ENCODE results near the gene ANAPC10.
"Not testable (repeated sequence)": the region's sequence is repeated elsewhere in the genome, so short reads cannot be mapped to it uniquely, and the experiment has no call there.

The ANAPC10 gene

DNA sequence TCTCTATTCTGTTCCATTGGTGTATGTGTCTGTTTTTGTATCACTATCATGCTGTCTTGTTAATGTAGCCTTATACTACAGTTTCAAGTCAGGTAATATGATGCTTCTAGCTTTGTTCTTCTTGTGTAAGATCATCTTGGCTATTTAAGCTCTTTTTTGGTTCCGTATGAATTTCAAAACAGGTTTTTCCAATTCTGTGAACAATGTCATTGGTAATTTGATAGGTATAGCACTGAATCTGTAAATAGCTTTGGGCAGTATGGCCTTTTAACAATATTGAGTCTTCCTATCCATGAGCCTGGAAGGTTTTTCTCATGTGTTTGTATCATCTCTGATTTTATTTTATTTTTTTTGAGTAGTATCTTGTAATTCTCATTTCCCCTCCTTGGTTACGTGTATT is 94.3 kb downstream of the ANAPC10 start:
- no peak for DNase-seq (ENCODE audit: extremely low read depth, low read depth)
- TF ChIP-seq, protein P1, sequence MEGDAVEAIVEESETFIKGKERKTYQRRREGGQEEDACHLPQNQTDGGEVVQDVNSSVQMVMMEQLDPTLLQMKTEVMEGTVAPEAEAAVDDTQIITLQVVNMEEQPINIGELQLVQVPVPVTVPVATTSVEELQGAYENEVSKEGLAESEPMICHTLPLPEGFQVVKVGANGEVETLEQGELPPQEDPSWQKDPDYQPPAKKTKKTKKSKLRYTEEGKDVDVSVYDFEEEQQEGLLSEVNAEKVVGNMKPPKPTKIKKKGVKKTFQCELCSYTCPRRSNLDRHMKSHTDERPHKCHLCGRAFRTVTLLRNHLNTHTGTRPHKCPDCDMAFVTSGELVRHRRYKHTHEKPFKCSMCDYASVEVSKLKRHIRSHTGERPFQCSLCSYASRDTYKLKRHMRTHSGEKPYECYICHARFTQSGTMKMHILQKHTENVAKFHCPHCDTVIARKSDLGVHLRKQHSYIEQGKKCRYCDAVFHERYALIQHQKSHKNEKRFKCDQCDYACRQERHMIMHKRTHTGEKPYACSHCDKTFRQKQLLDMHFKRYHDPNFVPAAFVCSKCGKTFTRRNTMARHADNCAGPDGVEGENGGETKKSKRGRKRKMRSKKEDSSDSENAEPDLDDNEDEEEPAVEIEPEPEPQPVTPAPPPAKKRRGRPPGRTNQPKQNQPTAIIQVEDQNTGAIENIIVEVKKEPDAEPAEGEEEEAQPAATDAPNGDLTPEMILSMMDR (IDR thresholded peaks at IDR 0.05; ENCODE audit: low read depth, low read length), result no peak

- no peak for DNase-seq (ENCODE audit: extremely low read depth, low read depth)
- TF ChIP-seq, protein P1 (IDR thresholded peaks at IDR 0.05; ENCODE audit: low read depth, low read length), result no peak
Measured at GRCh38 chr4:145001635-145002034, 96.4 kb downstream of the ANAPC10 start.

DNA sequence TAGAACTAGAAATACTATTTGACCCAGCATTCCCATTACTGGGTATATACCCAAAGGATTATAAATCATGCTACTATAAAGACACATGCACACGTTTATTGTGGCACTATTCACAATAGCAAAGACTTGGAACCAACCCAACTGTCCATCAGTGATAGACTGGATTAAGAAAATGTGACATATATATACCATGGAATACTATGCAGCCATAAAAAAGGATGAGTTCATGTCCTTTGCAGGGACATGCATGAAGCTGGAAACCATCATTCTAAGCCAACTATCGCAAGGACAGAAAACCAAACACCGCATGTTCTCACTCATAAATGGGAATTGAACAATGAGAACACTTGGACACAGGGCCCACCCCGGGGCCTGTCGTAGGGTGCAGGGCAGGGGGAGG is 97.3 kb downstream of the ANAPC10 start:
- not testable (repeated sequence) for DNase-seq (ENCODE audit: extremely low read depth, low read depth)

- no peak for DNase-seq (ENCODE audit: extremely low read depth, low read depth)
- TF ChIP-seq, protein P1 (IDR thresholded peaks at IDR 0.05; ENCODE audit: low read depth, low read length), result no peak
Measured at GRCh38 chr4:144989306-144989705, 108.7 kb downstream of the ANAPC10 start.

- TF ChIP-seq, protein P1 (IDR thresholded peaks at IDR 0.05; ENCODE audit: low read depth, low read length), result no peak
- DNase-seq (ENCODE audit: extremely low read depth, low read depth), result no peak
Measured at GRCh38 chr4:144985531-144985930, 112.5 kb downstream of the ANAPC10 start.

DNA sequence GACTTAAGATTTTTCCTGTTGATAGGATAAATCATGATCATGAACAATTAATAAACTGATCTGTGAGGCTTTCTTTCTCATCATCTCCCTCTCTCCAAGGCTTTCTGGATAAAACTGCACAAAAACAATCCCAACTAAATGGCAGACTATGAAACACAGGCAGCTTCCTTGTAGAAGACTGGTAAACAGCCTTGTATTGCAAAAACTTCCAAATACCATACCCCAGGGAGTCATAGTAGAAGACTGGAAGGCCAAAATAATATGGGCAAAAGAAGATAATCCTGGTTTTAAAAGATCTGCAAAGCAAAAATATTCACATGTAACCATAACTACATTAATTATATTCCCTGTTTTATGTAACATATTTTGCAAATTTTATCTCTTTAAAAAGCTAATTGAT is 113.0 kb downstream of the ANAPC10 start:
- TF ChIP-seq, protein P1 (IDR thresholded peaks at IDR 0.05; ENCODE audit: low read depth, low read length), result no peak
- DNase-seq (ENCODE audit: extremely low read depth, low read depth), result no peak

- no peak for DNase-seq (ENCODE audit: extremely low read depth, low read depth)
Measured at GRCh38 chr4:144984241-144984640, 113.8 kb downstream of the ANAPC10 start.

GRCh38 chr4:144975718-144976117 is 122.3 kb downstream of the ANAPC10 start:
- TF ChIP-seq, protein P1 (IDR thresholded peaks at IDR 0.05; ENCODE audit: low read depth, low read length), result no peak
- no peak for DNase-seq (ENCODE audit: extremely low read depth, low read depth)

More at GRCh38 chr4:144984241-144984640, 113.8 kb downstream of the ANAPC10 start:
- TF ChIP-seq, protein P1 (IDR thresholded peaks at IDR 0.05; ENCODE audit: low read depth, low read length), result no peak

All from AG09319 (cell line).